Heart right ventricle (tissue), 16 donors: ENCODE measurements around the gene SNCA. TPM values are rescaled to one million over a fixed set of nuclear protein-coding genes. Genes with fewer than 3 reads are reported as not detected.

Source experiments
- ATAC-seq, 8 donors: fragments of 200-7000 bp; cut with Tn5 transposase; one replicate each; pipeline ENCODE4 v1.9.1; 2020; ENCODE audit warnings: mild to moderate bottlenecking in 8 of 8, moderate library complexity in 8 of 8, moderate number of reproducible peaks in 1 of 8
- DNase-seq, 2 donors: peaks; one replicate each; pipeline ENCODE4 v3.0.0-alpha.2; 2020
- H3K27ac ChIP-seq, 10 donors: fragments of 200-600 bp; sonication (generic) in 2 of 10; one replicate each; pipeline versions ENCODE4 v1.5.0 to v1.8.0; 2020 to 2022; ENCODE audit warnings: mild to moderate bottlenecking in 3 of 10
- H3K27me3 ChIP-seq, 7 donors: fragments of 200-600 bp; one replicate each; pipeline ENCODE4 v1.8.0; 2021 to 2022; ENCODE audit warnings: mild to moderate bottlenecking in 2 of 7
- H3K36me3 ChIP-seq, 9 donors: fragments of 200-600 bp; sonication (generic) in 1 of 9; one replicate each; pipeline versions ENCODE4 v1.5.0 to v1.8.0; 2020 to 2022; ENCODE audit warnings: mild to moderate bottlenecking in 2 of 9
- H3K4me1 ChIP-seq, 9 donors: fragments of 200-600 bp; sonication (generic) in 1 of 9; one replicate each; pipeline versions ENCODE4 v1.5.0 to v1.8.0; 2020 to 2022; ENCODE audit warnings: mild to moderate bottlenecking in 4 of 9
- H3K4me3 ChIP-seq, 10 donors: fragments of 200-600 bp; sonication (generic) in 2 of 10; one replicate each; pipeline versions ENCODE4 v1.5.0 to v1.8.0; 2020 to 2022; ENCODE audit warnings: mild to moderate bottlenecking in 7 of 10, moderate library complexity in 2 of 10
- H3K9me3 ChIP-seq, 11 donors: fragments of 200-600 bp in 10 of 11; sonication (generic) in 2 of 11; one replicate each; pipeline versions ENCODE4 v1.5.0 to v1.8.0; 2013 to 2022; ENCODE audit warnings: mild to moderate bottlenecking in 2 of 11, control low read depth in 1 of 11, moderate library complexity in 1 of 11
- CTCF ChIP-seq, 9 donors: fragments of 200-600 bp; sonication (generic) in 2 of 9; IDR thresholded peaks; one replicate each; pipeline versions ENCODE4 v1.5.0 to v1.8.0; 2021 to 2022; ENCODE audit warnings: antibody characterized with exemption in 9 of 9, mild to moderate bottlenecking in 5 of 9, moderate library complexity in 1 of 9
- WGBS, 2 donors: extraction: QIAGEN DNeasy Blood & Tissue Kit; methylation state at CpG; one replicate each; pipeline ENCODE4 v1.1.7; 2013; ENCODE audit warnings: inconsistent platforms in 1 of 2; 5-methylcytosine and 5-hydroxymethylcytosine counted together
- intact Hi-C, 10 donors: fragments of 100-400 bp; cut with DNase I; formaldehyde crosslinking; loops; one replicate each; pipeline versions ENCODE4 v1.11.1 to v1.14.2; 2022
- polyA plus RNA-seq, 2 donors: library from polyadenylated mRNA; stranded (reverse); fragments of 200-250 nt; gene quantifications; one replicate each; pipeline ENCODE4 v1.2.3, GENCODE V29; 2013
- total RNA-seq, 10 donors: library from RNA; stranded (reverse); fragmentation: NEBNext Ultra II Directional in 3 of 10; extraction: Animal tissue kit (Norgen Biotek cat#: 25700) in 3 of 10; gene quantifications; one replicate each; pipeline versions ENCODE4 v1.2.1 to v1.2.4, GENCODE V29; 2021 to 2023
- donor health status: Arrhythmogenic right ventricular cardiomyopathy.
- donor health status: ischemic (EF 13 %, LVEDD 7.1; RV severe dilation, severe dysfunction).
- donor health status: healthy with polysubstance abuse.
- donor health status: DM: no; HTN: yes; CAD: no.
- donor health status: DM: no; HTN: no; CAD: no.
- donor health status: ischemic (EF 25% LVEDD 6.9; RV normal size, moderate dysfunction).
- donor health status: ischemic (EF 25% LVEDD 5.7; RV mildly dilated, moderate dysfunction).
- donor health status: healthy.
- donor health status: DM: yes; HTN: yes; CAD: no.
- donor health status: Ischemic cardiomyopathy.
- donor health status: ischemic (EF 35%, LVEDD 5.7; RV mildly dilated, moderate dysfunction).
- donor health status: nonischemic (EF 11% LVEDD 7.7; RV severe dilation, severe dysfunction).
- donor health status: DM: yes; HTN: yes; CAD: no.
- donor health status: PGD.
- donor health status: ischemic (EF 29% LVEDD 5.4; RV normal size, mild dysfunction).
- donor health status: nonischemic (EF 23%, LVEDD 6.1; RV moderate dilation, normal function).

Gene SNCA
- total and polyA plus RNA-seq, 12 donors = 1.8 to 29.8 (median 3.2) TPM

GRCh38 chr4:89753601-89754066 lies 83.3 kb downstream of the SNCA start:
- intact Hi-C loops = no loop called here
- TF ChIP-seq CTCF (IDR thresholded peaks at IDR 0.05) = no peak
- no peak for DNase-seq
- peak overlapping the region in 4 of 10 donors; percentile 29 to 72 (median 44) for H3K27ac ChIP-seq
- ATAC-seq = peak in 2 of 8 donors; percentile 9 to 20
- H3K27me3 ChIP-seq = no peaks in the 10 kb centered on the region
- H3K4me3 ChIP-seq = no peak overlapping the region
- H3K36me3 ChIP-seq = no peaks in the 10 kb centered on the region
- H3K9me3 ChIP-seq = no peaks in the 10 kb centered on the region
- H3K4me1 ChIP-seq = peaks cover 0 to 11% (median 7%) of the 10 kb centered on the region in 9 donors
- WGBS, 2 donors = 26 to 46% methylated on average over 5 of the region's 5 CpGs

DNA sequence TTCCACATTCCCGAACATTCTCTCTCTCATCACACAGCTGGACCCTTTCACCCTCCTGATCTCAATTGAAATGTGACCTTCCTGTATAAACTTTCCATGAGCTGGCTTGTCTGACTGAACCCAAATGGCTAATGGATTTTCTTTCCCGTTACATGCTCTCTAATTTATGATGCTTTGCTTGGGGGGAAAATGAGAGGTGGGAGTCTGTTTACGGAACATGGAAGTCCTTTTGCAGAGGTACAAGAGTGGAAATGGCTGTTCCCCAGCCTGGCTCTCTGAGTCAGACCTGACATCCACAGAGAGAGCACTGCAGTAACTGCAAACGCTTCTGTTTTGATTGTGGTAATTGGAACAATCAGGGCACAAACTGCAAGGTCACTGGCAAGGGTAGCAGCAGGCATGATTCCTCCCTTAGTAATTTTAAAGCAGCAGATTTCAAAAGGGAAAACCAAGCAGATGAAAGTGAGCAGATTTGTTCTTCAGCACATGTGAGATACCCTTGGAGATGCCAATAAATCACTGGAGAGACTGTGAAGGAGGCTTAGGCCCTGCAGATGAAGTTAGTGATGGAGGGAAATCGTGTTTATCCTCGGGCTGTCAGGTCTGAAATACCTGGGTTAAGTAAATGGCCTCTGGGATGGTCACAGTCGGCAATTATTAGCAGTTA lies 83.9 kb downstream of the SNCA start:
- ATAC-seq (peak in 5 of 8 donors; percentile 34 to 76 (median 67)), DNase-seq (no peak)
- H3K9me3 ChIP-seq = no peaks in the 10 kb centered on the region
- intact Hi-C loops = no loop called here
- no peak for TF ChIP-seq CTCF (IDR thresholded peaks at IDR 0.05)
- peaks cover 0 to 11% (median 7%) of the 10 kb centered on the region in 9 donors for H3K4me1 ChIP-seq
- 43 to 56% methylated on average over 7 of the region's 7 CpGs for WGBS, 2 donors
- H3K36me3 ChIP-seq = no peaks in the 10 kb centered on the region
- H3K27me3 ChIP-seq = no peaks in the 10 kb centered on the region
- peak overlapping the region in 8 of 10 donors; percentile 27 to 72 (median 44) for H3K27ac ChIP-seq
- H3K4me3 ChIP-seq = no peak overlapping the region

DNA sequence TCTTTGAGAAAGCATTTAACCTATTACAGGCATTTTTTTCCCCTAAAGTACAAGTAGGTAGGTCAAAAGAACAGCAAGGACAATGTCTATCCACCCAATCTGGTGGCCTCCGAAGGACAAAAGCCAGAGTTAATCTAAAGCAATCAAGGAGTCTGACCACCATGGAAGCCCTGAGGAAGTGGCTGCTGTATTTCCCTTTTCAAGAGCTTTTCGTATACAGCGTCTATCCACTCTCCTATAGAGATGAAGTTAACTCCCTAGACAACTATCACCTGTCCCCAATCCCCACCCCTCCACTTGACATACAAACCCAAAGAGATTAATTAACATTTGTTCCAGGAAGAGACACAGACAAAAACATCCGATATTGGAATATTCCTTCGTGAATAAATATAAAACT lies 85.5 kb downstream of the SNCA start:
- Histone ChIP-seq H3K4me3 (no peak overlapping the region), H3K27me3 (no peaks in the 10 kb centered on the region), H3K9me3 (no peaks in the 10 kb centered on the region), H3K27ac (no peak overlapping the region), H3K36me3 (no peaks in the 10 kb centered on the region), H3K4me1 (peaks cover 0 to 11% (median 7%) of the 10 kb centered on the region in 9 donors)
- intact Hi-C loops = no loop called here
- no peak for TF ChIP-seq CTCF (IDR thresholded peaks at IDR 0.05)
- DNase-seq (no peak), ATAC-seq (no peak)
- WGBS, 2 donors = 76 to 81% methylated on average over 5 of the region's 5 CpGs

GRCh38 chr4:89746377-89746776 lies 90.6 kb downstream of the SNCA start:
- ATAC-seq = no peak
- no peaks in the 10 kb centered on the region for H3K27me3 ChIP-seq
- H3K9me3 ChIP-seq = peaks cover 0 to 8% (median 0%) of the 10 kb centered on the region in 11 donors
- TF ChIP-seq CTCF (IDR thresholded peaks at IDR 0.05) = no peak
- peak overlapping the region in 6 of 10 donors; percentile 27 to 62 (median 52) for H3K27ac ChIP-seq
- intact Hi-C loops = no loop called here
- H3K4me1 ChIP-seq = peaks cover 0 to 10% (median 0%) of the 10 kb centered on the region in 9 donors
- no peaks in the 10 kb centered on the region for H3K36me3 ChIP-seq
- DNase-seq = no peak
- H3K4me3 ChIP-seq = no peak overlapping the region
- 87 to 97% methylated on average over 1 of the region's 1 CpG for WGBS, 2 donors
